ENCODE measurements around the gene GAPVD1.

The GAPVD1 gene

GRCh38 chr9:125323615-125324014 lies 62.0 kb downstream of the GAPVD1 start:
- Histone ChIP-seq H3K79me2 (no peaks in the 10 kb centered on the region), H3K27ac (no peak overlapping the region), H3K27me3 (ENCODE audit: control insufficient read depth, insufficient read depth, low read length) (no peaks in the 10 kb centered on the region), H3K4me3 (ENCODE audit: low read depth, low read length) (no peak overlapping the region), H3K9me3 (ENCODE audit: control insufficient read depth, low read length) (no peaks in the 10 kb centered on the region), H3K36me3 (ENCODE audit: control insufficient read depth, insufficient read depth, low read length) (no peaks in the 10 kb centered on the region), H3K4me1 (no peaks in the 10 kb centered on the region), H3K4me2 (ENCODE audit: low read length) (no peak overlapping the region), H3K9ac (no peak overlapping the region), H2AFZ (no peak overlapping the region)
- TF ChIP-seq CTCF (IDR thresholded peaks at IDR 0.05), result no peak

- no peaks in the 10 kb centered on the region for H3K4me1 ChIP-seq
- TF ChIP-seq CTCF (IDR thresholded peaks at IDR 0.05), result no peak
- H3K9me3 ChIP-seq (ENCODE audit: control insufficient read depth, low read length), result no peaks in the 10 kb centered on the region
- H3K4me2 ChIP-seq (ENCODE audit: low read length), result no peak overlapping the region
- H3K4me3 ChIP-seq (ENCODE audit: low read depth, low read length), result no peak overlapping the region
- H3K27me3 ChIP-seq (ENCODE audit: control insufficient read depth, insufficient read depth, low read length), result no peaks in the 10 kb centered on the region
- no peaks in the 10 kb centered on the region for H3K79me2 ChIP-seq
- no peak overlapping the region for H3K9ac ChIP-seq
- H3K36me3 ChIP-seq (ENCODE audit: control insufficient read depth, insufficient read depth, low read length), result no peaks in the 10 kb centered on the region
- no peak overlapping the region for H2AFZ ChIP-seq
- no peak overlapping the region for H3K27ac ChIP-seq
These were observed 64.2 kb downstream of the GAPVD1 start for GRCh38 chr9:125325826-125326225.

GRCh38 chr9:125329978-125330377 lies 68.4 kb downstream of the GAPVD1 start:
- Histone ChIP-seq H3K9ac (no peak overlapping the region), H3K4me3 (ENCODE audit: low read depth, low read length) (no peak overlapping the region), H3K4me1 (no peaks in the 10 kb centered on the region), H3K9me3 (ENCODE audit: control insufficient read depth, low read length) (no peaks in the 10 kb centered on the region), H3K4me2 (ENCODE audit: low read length) (no peak overlapping the region), H3K36me3 (ENCODE audit: control insufficient read depth, insufficient read depth, low read length) (no peaks in the 10 kb centered on the region), H3K79me2 (no peaks in the 10 kb centered on the region), H3K27me3 (ENCODE audit: control insufficient read depth, insufficient read depth, low read length) (no peaks in the 10 kb centered on the region), H3K27ac (no peak overlapping the region), H2AFZ (no peak overlapping the region)
- no peak for TF ChIP-seq CTCF (IDR thresholded peaks at IDR 0.05)

- Histone ChIP-seq H3K9me3 (ENCODE audit: control insufficient read depth, low read length) (no peaks in the 10 kb centered on the region), H3K9ac (no peak overlapping the region), H3K36me3 (ENCODE audit: control insufficient read depth, insufficient read depth, low read length) (no peaks in the 10 kb centered on the region), H3K79me2 (no peaks in the 10 kb centered on the region), H3K27me3 (ENCODE audit: control insufficient read depth, insufficient read depth, low read length) (no peaks in the 10 kb centered on the region), H3K4me3 (ENCODE audit: low read depth, low read length) (no peak overlapping the region), H3K27ac (no peak overlapping the region), H3K4me2 (ENCODE audit: low read length) (no peak overlapping the region), H2AFZ (no peak overlapping the region), H3K4me1 (no peaks in the 10 kb centered on the region)
- TF ChIP-seq CTCF (IDR thresholded peaks at IDR 0.05), result no peak
These were observed 69.0 kb downstream of the GAPVD1 start for GRCh38 chr9:125330587-125330986.

GRCh38 chr9:125332527-125332926 lies 70.9 kb downstream of the GAPVD1 start:
- Histone ChIP-seq H3K79me2 (no peaks in the 10 kb centered on the region), H3K9ac (no peak overlapping the region), H3K4me1 (no peaks in the 10 kb centered on the region), H3K27me3 (ENCODE audit: control insufficient read depth, insufficient read depth, low read length) (no peaks in the 10 kb centered on the region), H3K9me3 (ENCODE audit: control insufficient read depth, low read length) (no peaks in the 10 kb centered on the region), H3K27ac (no peak overlapping the region), H3K4me3 (ENCODE audit: low read depth, low read length) (no peak overlapping the region), H2AFZ (no peak overlapping the region), H3K36me3 (ENCODE audit: control insufficient read depth, insufficient read depth, low read length) (no peaks in the 10 kb centered on the region), H3K4me2 (ENCODE audit: low read length) (no peak overlapping the region)
- no peak for TF ChIP-seq CTCF (IDR thresholded peaks at IDR 0.05)

All from parathyroid adenoma (tissue), 2 donors.